ENCODE data around the gene CLDN1. TPM values are rescaled to one million over a fixed set of nuclear protein-coding genes. Genes with fewer than 3 reads are reported as not detected.

The CLDN1 gene
- total and polyA plus RNA-seq, 10 of the 15 experiments (the other 5 are each of a cell fraction or from before 2014, with no cell fraction given) = 3.4 to 22.8 (median 8.5) TPM

DNA sequence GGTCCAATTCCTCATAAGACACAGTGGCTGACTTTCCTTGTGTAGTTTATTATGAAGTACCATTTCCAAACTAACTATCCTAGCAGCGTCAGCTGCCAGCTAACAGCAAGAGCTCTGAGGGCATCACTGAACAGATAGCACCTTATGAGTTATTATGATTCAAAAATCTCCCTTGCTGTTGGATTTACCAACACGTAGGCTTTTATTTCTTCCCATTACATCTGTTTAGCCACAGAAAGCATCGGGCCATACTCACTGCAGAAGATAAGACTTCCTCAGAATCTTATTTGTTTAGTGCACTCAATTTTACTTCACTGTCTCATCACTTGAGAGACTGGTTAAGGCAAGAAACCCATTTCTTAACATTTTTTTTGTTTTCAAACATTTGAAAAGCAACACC lies 16.2 kb downstream of the CLDN1 start (continued):
- TF ChIP-seq, protein P1, sequence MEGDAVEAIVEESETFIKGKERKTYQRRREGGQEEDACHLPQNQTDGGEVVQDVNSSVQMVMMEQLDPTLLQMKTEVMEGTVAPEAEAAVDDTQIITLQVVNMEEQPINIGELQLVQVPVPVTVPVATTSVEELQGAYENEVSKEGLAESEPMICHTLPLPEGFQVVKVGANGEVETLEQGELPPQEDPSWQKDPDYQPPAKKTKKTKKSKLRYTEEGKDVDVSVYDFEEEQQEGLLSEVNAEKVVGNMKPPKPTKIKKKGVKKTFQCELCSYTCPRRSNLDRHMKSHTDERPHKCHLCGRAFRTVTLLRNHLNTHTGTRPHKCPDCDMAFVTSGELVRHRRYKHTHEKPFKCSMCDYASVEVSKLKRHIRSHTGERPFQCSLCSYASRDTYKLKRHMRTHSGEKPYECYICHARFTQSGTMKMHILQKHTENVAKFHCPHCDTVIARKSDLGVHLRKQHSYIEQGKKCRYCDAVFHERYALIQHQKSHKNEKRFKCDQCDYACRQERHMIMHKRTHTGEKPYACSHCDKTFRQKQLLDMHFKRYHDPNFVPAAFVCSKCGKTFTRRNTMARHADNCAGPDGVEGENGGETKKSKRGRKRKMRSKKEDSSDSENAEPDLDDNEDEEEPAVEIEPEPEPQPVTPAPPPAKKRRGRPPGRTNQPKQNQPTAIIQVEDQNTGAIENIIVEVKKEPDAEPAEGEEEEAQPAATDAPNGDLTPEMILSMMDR (IDR thresholded peaks at IDR 0.05 in 2 of 3, conservative IDR thresholded peaks at IDR 0.05 in 1 of 3; ENCODE audit: control insufficient read depth in 2 of 3, extremely low read depth in 1 of 3, insufficient read depth in 1 of 3, low read depth in 3 of 3, low read length in 3 of 3) = no peak
- TF ChIP-seq CHD1 (IDR thresholded peaks at IDR 0.05; ENCODE audit: low read depth, low read length) (no peak), ATF2 (IDR thresholded peaks at IDR 0.05; ENCODE audit: low read length) (no peak), NR2F1 (conservative IDR thresholded peaks at IDR 0.05) (no peak), CBFB (IDR thresholded peaks at IDR 0.05; ENCODE audit: low read depth) (no peak)

- no peak overlapping the region for H3K27ac ChIP-seq (ENCODE audit: control insufficient read depth, insufficient read depth)
- H3K79me2 ChIP-seq (ENCODE audit: control insufficient read depth, insufficient read depth, low read length) = no peaks in the 10 kb centered on the region
- H3K4me1 ChIP-seq (ENCODE audit: control insufficient read depth, insufficient read depth, low read length) = no peaks in the 10 kb centered on the region
- FAIRE-seq = no peak
- CTCF ChIA-PET = interaction anchor here (1.2 to 7.3 kb wide), 2 partner anchors 17 to 81 kb away, joined by 4 to 45 read pairs; partner anchors contain the start of gene CLDN1
- intact Hi-C loops (cut with micrococcal nuclease; ENCODE audit: unreplicated experiment) = no loop called here
- no peak overlapping the region for H3K4me2 ChIP-seq (ENCODE audit: control insufficient read depth, insufficient read depth)
- H3K36me3 ChIP-seq (ENCODE audit: control insufficient read depth in 2 of 2, insufficient read depth in 2 of 2, low read length in 1 of 2) = no peaks in the 10 kb centered on the region
- no peak for DNase-seq (ENCODE audit: low read depth, low spot score)
- H4K20me1 ChIP-seq (ENCODE audit: control insufficient read depth, insufficient read depth) = no peaks in the 10 kb centered on the region
- no peak overlapping the region for H2AFZ ChIP-seq (ENCODE audit: control insufficient read depth, low read depth, low read length)
- POLR2A ChIA-PET = interaction anchor here (0.7 kb wide), 1 partner anchor 10 kb away, joined by 3 read pairs; no protein-coding TSS in a partner anchor
- BruUV-seq (replicated peaks) = no TSS peak
- no peak overlapping the region for H3K4me3 ChIP-seq
- SMC1A ChIA-PET (ENCODE audit: uncharacterized antibody, unreplicated experiment) = interaction anchor here (1.0 to 5.6 kb wide), 4 partner anchors 11 to 24 kb away, joined by 3 to 46 read pairs (median 4); no protein-coding TSS in a partner anchor
- H3K9me3 ChIP-seq (replicated peaks; ENCODE audit: control insufficient read depth, insufficient read depth, low read length) = no peaks in the 10 kb centered on the region
- H3K27me3 ChIP-seq (replicated peaks in 1 of 2; ENCODE audit: control insufficient read depth in 2 of 2, insufficient read depth in 2 of 2, low read length in 1 of 2) = no peaks in the 10 kb centered on the region
- no peak for ATAC-seq
- no peak overlapping the region for H3K9ac ChIP-seq (ENCODE audit: control insufficient read depth, insufficient read depth, low read length)
- RAD21 ChIA-PET (ENCODE audit: unreplicated experiment) = interaction anchor here (1.2 to 1.3 kb wide), 2 partner anchors 10 to 81 kb away, joined by 3 to 4 read pairs; no protein-coding TSS in a partner anchor
- in situ Hi-C loops (cut with MboI) = no loop called here
- TF ChIP-seq ZBTB4 (CRISPR knock-in tag; IDR thresholded peaks at IDR 0.05) (no peak), SREBF2 (IDR thresholded peaks at IDR 0.05; ENCODE audit: low read length) (no peak), CHD1 (IDR thresholded peaks at IDR 0.05; ENCODE audit: low read depth, low read length) (no peak), FOXK2 (IDR thresholded peaks at IDR 0.05) (no peak), CEBPZ (IDR thresholded peaks at IDR 0.05; ENCODE audit: low read depth, low read length) (no peak), RFX5 (IDR thresholded peaks at IDR 0.05; ENCODE audit: low read depth, low read length) (no peak), RAD51 (IDR thresholded peaks at IDR 0.05) (no peak), STAT1 (conservative IDR thresholded peaks at IDR 0.05) (no peak), ATF3 (IDR thresholded peaks at IDR 0.05; ENCODE audit: borderline replicate concordance, extremely low read depth, low read depth, low read length) (no peak)
These were observed 16.8 kb downstream of the CLDN1 start for GRCh38 chr3:190305406-190305805.

Measured in GM12878 (cell line).